ENCODE data around the gene IGFL1. TPM values are rescaled to one million over a fixed set of nuclear protein-coding genes. Genes with fewer than 3 reads are reported as not detected.

Gene IGFL1
- total RNA-seq, 1 experiment from 2014 or later = not detected

GRCh38 chr19:46221152-46221551 is 8.4 kb upstream of the IGFL1 start:
- intact Hi-C loops (cut with micrococcal nuclease) = no loop called here
- RAD21 ChIA-PET (ENCODE audit: low non-redundant PET in 1 of 2, low total read pairs in 2 of 2, uncharacterized antibody in 2 of 2, unreplicated experiment in 2 of 2) = no interaction called here
- no peaks in the 10 kb centered on the region for H3K79me2 ChIP-seq (ENCODE audit: insufficient read depth, low read length)
- H3K36me3 ChIP-seq (ENCODE audit: control insufficient read depth in 1 of 2, insufficient read depth in 2 of 2, low read length in 2 of 2) = no peaks in the 10 kb centered on the region
- no peaks in the 10 kb centered on the region for H3K9me2 ChIP-seq (ENCODE audit: insufficient read depth)
- TF ChIP-seq SP1 (IDR thresholded peaks at IDR 0.05; ENCODE audit: low read depth) = no peak
- no peak for TF ChIP-seq CEBPB (IDR thresholded peaks at IDR 0.05; ENCODE audit: low read depth)
- no peak for TF ChIP-seq TCF7L2 (IDR thresholded peaks at IDR 0.05; ENCODE audit: borderline replicate concordance, extremely low read depth, insufficient read depth, insufficient read length)
- TF ChIP-seq EZH2 (IDR thresholded peaks at IDR 0.05) = no peak
- TF ChIP-seq SIN3A (IDR thresholded peaks at IDR 0.05; ENCODE audit: low read depth) = no peak
- TF ChIP-seq, protein P1, sequence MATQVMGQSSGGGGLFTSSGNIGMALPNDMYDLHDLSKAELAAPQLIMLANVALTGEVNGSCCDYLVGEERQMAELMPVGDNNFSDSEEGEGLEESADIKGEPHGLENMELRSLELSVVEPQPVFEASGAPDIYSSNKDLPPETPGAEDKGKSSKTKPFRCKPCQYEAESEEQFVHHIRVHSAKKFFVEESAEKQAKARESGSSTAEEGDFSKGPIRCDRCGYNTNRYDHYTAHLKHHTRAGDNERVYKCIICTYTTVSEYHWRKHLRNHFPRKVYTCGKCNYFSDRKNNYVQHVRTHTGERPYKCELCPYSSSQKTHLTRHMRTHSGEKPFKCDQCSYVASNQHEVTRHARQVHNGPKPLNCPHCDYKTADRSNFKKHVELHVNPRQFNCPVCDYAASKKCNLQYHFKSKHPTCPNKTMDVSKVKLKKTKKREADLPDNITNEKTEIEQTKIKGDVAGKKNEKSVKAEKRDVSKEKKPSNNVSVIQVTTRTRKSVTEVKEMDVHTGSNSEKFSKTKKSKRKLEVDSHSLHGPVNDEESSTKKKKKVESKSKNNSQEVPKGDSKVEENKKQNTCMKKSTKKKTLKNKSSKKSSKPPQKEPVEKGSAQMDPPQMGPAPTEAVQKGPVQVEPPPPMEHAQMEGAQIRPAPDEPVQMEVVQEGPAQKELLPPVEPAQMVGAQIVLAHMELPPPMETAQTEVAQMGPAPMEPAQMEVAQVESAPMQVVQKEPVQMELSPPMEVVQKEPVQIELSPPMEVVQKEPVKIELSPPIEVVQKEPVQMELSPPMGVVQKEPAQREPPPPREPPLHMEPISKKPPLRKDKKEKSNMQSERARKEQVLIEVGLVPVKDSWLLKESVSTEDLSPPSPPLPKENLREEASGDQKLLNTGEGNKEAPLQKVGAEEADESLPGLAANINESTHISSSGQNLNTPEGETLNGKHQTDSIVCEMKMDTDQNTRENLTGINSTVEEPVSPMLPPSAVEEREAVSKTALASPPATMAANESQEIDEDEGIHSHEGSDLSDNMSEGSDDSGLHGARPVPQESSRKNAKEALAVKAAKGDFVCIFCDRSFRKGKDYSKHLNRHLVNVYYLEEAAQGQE (IDR thresholded peaks at IDR 0.05; ENCODE audit: low read depth) = no peak
- no peak for TF ChIP-seq CBX3 (IDR thresholded peaks at IDR 0.05; ENCODE audit: low read depth)
- TF ChIP-seq ZNF274 (IDR thresholded peaks at IDR 0.05; ENCODE audit: low read depth, low read length) = no peak
- TF ChIP-seq RAD21 (IDR thresholded peaks at IDR 0.05; ENCODE audit: low read depth) = no peak
- no peak for TF ChIP-seq FOSL1 (IDR thresholded peaks at IDR 0.05; ENCODE audit: low read depth)
- TF ChIP-seq ZFX (IDR thresholded peaks at IDR 0.05) = no peak
- TF ChIP-seq YY1 (IDR thresholded peaks at IDR 0.05; ENCODE audit: extremely low read depth, insufficient replicate concordance, low read depth, low read length) = no peak
- TF ChIP-seq, protein P2, sequence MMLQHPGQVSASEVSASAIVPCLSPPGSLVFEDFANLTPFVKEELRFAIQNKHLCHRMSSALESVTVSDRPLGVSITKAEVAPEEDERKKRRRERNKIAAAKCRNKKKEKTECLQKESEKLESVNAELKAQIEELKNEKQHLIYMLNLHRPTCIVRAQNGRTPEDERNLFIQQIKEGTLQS (IDR thresholded peaks at IDR 0.05) = no peak
- no peak for TF ChIP-seq SRF (IDR thresholded peaks at IDR 0.05; ENCODE audit: low read depth)
- TF ChIP-seq ZBTB33 (IDR thresholded peaks at IDR 0.05; ENCODE audit: extremely low read depth, insufficient replicate concordance, low read length) = no peak
- no peak for TF ChIP-seq EZH2phosphoT487 (IDR thresholded peaks at IDR 0.05; ENCODE audit: borderline replicate concordance)
- TF ChIP-seq MAX (IDR thresholded peaks at IDR 0.05) = no peak
- TF ChIP-seq EGR1 (IDR thresholded peaks at IDR 0.05; ENCODE audit: low read depth) = no peak
- no peaks in the 10 kb centered on the region for H3K9me3 ChIP-seq (ENCODE audit: control insufficient read depth in 1 of 2, insufficient read depth in 1 of 2, low read depth in 1 of 2, low read length in 2 of 2)
- ATAC-seq = no peak
- H3K4me3 ChIP-seq (replicated peaks in 1 of 2; ENCODE audit: low read depth in 1 of 2, low read length in 2 of 2) = no peak overlapping the region
- no peak overlapping the region for H2AFZ ChIP-seq (ENCODE audit: low read depth, low read length, poor library complexity, severe bottlenecking)
- no TSS peak for BruUV-seq (replicated peaks)
- no peaks in the 10 kb centered on the region for H4K20me1 ChIP-seq (ENCODE audit: insufficient read depth)
- H3K27ac ChIP-seq (ENCODE audit: low read depth, low read length) = no peak overlapping the region
- no peak overlapping the region for H3K9ac ChIP-seq (ENCODE audit: low read length)
- no peak for DNase-seq (ENCODE audit: low read depth, low spot score)
- peaks cover 70% of the 10 kb centered on the region; the same call in 1 of the 2 replicates for H3K27me3 ChIP-seq (ENCODE audit: insufficient read depth, low read length)
- POLR2A ChIA-PET = no interaction called here
- H3K4me1 ChIP-seq (ENCODE audit: control insufficient read depth in 1 of 2, insufficient read depth in 2 of 2, low read length in 2 of 2) = no peaks in the 10 kb centered on the region
- H3K4me2 ChIP-seq (ENCODE audit: low read length) = no peak overlapping the region
- CTCF ChIA-PET = no interaction called here
